Measurements from ENCODE around the gene KLC1. TPM values are rescaled to one million over a fixed set of nuclear protein-coding genes. Genes with fewer than 3 reads are reported as not detected.
"Not testable (repeated sequence)": the region's sequence is repeated elsewhere in the genome, so short reads cannot be mapped to it uniquely, and the experiment has no call there.

KLC1 gene
- 159 and 164 TPM in 2 replicates for polyA plus RNA-seq (2014; cell fraction: cytosol; rRNA removed)
- polyA plus RNA-seq (2014; cell fraction: nucleus; rRNA removed): 125 and 134 TPM in 2 replicates

DNA sequence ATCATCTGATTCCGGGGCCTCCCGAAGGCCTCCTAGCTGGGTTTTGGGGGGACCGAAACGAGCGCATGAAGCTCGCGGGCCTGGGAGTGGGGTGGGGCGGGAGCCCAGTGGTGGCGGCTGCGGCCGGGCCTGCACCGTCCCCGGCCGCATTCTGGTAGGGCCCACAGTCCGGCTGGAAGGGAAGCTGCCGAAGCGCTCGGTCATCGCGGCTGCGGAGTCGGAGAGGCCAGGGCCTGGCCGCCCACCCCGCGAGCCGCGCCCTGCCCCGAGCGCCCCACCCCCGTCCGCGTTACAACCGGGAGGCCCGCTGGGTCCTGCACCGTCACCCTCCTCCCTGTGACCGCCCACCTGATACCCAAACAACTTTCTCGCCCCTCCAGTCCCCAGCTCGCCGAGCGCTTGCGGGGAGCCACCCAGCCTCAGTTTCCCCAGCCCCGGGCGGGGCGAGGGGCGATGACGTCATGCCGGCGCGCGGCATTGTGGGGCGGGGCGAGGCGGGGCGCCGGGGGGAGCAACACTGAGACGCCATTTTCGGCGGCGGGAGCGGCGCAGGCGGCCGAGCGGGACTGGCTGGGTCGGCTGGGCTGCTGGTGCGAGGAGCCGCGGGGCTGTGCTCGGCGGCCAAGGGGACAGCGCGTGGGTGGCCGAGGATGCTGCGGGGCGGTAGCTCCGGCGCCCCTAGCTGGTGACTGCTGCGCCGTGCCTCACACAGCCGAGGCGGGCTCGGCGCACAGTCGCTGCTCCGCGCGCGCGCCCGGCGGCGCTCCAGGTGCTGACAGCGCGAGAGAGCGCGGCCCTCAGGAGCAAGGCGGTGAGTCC lies at the start of gene KLC1:
TSS of gene KLC1 (plus strand) at position 528 of the 819 bp plus-strand sequence. CDS start 25,354 bp downstream, outside the sequence.
- peak; percentile 32 for DNase-seq (ENCODE audit: low spot score)

DNA sequence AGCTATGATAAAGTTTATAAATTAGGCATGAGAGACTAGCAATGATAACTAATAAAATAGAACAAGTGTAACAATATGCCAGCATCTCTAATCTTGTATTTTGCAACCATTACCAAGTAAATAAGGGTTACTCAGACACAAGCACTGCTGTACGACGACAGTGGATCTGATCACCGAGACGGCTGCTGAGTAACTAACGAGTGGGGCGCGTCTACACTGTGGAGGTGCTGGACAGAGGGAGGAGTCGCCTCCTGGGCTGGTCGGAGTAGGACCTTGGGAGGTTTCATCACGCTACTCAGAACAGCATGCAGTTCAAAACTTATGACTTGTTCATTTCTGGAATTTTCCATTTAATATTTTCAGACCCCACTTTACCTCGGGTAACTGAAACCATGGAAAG lies 47.8 kb upstream of the KLC1 start:
- DNase-seq (ENCODE audit: low spot score): no peak

DNA sequence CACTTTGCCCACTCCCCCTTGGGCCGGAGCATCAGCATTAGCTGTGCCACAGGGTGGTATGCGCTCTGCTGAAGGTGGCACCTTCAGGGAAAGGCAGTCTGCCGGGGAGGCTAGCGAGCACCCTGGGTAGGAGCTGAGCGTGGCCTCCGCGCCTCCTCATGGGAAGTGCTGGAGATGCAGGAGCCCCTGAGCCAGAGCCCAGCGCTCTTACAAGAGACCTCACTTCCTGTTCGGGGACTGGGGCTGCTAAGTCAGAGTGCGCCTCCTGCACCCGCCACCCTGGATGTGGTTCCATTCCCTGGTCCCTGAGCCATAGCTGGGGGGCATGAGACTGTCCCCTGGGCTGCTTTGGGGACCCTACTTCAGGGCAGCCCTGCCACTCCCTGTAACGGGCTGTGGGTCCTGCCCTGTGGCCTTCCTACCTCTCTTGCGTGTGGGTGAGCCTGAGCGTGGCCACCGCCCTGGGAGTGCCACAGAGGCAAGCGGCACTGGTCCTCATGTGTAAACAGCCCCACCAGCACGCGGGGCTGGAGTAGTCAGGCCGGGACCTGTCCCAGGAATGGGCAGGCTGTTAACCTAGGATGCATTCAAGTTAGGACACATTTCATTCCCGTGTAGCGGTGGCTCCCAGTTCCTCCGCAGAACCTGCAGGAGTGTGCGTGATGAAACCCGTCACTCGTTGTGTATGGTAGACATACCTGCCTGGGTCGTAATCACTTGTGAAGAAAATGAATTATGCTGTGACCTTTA lies 46.9 kb upstream of the KLC1 start:
- no peak for DNase-seq (ENCODE audit: low spot score)

DNA sequence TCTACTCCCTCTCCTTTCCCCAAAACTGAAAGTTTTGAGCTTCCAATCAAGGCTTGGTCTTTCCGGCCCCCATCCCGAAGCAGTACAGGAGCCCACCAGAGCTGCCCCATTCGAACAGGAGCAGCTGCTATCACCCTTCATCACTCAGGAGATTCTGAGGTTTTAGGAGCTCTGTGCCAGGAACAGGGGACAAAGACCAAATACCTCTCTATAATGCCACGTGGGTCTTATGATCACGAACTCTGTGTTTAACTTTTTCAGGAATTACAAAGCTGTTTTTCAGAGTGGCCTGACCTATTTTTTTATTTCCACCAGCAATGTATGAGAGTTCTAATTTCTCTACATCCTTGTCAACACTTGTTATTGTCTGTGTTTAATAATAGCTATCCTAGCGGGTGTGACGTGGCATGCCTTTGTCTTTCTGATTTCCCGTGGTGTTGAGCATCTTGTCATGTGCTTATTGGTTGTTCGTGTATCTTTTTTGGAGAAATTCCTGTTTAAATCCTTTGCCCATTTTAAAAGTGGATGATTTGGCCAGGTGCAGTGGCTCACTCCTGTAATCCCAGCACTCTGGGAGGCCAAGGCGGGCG lies 44.6 kb upstream of the KLC1 start:
- DNase-seq (ENCODE audit: low spot score): no peak

DNA sequence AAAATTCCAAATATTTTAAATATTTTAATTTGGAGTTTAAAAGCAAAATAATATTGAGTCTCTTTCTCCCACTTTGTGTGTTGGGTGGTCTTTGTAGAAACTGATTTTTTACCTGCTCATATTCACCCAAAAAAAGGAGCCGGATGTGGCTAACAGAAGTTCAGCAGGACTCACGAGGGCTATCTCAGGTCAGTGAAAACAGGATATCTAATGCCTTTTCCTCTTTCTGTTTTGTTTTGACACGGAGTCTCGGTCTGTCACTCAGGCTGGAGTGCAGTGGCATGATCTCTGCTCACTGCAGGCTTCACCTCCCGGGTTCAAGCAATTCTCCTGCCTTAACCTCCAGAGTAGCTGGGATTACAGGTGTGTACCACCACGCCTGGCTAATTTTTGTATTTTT lies 35.4 kb upstream of the KLC1 start:
- no peak for DNase-seq (ENCODE audit: low spot score)

DNA sequence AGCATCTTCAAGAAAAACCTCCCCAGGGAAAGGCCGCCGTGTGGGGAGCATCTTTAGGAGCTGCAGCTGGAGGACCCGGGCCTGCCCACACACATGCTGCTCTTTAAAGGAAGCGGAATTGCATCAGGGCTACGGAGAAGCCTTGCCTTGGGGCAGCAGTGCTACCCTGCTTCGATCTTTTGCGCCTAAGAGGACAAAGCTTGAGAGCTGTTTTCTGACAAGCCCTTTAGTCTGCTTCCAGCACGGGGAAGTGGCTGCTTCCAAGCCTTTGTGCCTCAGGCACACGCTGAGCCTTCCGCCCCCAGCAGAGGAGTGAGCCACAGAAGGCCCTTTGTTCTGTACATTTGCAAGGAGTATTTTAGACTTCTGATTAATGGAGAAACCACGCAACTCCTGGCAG lies 34.7 kb upstream of the KLC1 start:
- no peak for DNase-seq (ENCODE audit: low spot score)

DNA sequence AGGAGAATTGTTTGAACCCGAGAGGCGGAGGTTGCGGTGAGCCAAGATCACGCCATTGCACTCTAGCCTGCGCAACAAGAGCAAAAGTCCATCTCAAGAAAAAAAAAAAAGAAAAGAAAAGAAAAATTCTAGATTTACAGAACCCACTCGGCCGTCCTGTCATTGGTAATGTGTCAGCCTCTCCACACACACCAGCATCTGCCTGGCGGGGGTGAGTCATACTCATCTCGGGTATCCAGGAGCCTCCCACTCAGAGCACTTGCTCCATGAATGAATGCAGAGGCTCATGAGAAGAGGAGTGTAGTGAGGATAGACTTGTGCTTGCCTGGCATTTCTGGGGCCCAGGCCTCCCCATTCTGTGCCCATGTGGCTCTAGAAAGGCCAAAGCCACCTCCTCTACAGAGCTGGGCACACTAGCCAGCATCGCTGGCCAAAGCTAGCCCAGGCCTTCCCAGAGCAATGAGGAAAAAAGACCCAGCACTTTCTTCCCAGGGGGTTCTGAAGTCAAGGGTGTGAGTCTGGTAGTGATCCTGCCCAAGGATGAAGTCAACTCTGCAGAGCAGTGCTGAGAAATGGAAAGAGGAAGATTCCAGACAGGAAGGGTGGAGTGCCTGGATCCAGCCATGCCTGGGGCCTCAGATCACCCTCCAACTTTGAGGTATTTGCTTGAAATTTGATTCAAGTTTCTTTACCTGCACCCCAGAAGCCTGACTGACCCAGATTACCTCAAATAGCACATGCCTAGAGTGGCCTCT lies 31.2 kb upstream of the KLC1 start:
- DNase-seq (ENCODE audit: low spot score): no peak

DNA sequence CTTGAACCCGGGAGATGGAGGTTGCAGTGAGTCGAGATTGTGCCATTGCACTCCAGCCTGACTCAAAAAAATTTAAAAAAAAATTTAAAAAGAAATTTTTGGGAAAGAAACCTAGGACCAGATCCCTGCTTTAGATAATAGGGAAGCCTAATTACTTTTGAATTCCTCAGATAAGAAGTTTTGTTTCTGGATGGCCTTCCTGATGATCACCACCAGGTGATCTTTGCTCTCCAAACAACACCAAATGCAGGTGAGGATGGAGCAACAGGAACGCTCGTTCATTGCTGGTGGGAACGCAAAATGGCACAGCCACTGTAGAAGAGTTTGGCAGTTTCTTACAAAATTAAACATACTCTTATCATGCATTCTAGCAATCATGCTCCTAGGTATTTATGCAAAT lies 28.5 kb upstream of the KLC1 start:
- DNase-seq (ENCODE audit: low spot score): no peak

DNA sequence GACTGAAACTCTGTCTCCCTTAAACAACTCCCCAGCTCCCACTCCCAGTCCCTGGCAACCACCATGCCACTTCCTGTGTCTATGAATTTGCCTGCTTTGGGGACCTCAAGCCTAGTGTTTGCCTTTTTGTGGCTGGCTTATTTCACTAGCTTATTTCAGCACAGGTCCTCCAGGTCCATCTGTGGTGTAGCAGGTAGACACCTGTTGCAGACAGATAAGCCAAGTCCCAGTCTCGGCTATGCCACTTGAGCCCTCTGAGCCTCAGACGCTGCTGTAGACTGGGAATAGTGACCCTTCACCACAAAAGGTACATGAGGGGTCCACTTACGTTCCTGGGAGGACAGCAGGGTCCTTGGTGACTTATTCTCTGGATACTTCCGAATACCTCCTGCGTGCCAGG lies 24.4 kb upstream of the KLC1 start:
- no peak for DNase-seq (ENCODE audit: low spot score)

DNA sequence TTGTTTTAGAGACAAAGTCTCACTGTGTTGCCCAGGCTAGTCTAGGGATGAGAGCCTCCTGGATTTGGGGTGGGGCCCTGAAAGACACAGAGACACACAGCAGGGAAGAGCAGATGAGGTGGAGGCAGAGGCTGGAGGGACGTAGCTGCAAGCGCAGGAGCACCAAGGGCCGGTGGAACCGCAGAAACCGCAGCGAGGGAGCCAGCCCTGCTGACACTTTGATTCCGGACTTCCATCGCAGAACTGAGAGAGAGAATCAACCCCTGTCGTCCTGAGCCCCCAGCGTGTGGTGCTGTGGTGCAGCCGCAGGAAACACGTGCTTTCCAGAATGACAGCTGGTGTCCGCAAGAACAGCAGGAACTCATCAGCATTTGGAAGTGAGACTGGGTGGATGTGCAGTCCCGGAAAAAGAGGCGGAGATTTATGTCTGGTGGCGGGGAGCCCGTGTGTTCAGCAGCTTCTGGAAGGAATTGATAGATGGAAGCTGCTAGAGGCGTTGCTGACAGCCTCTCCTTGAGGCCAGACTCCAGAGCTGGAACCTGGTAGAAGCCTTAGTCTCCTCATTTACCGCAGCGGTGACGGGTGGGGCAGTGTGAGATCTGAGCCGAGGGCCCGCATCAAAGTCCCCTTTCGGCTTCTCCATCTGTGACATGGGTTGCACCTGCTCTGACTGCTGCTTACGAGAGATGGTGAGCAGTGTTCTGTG lies 21.9 kb upstream of the KLC1 start:
- DNase-seq (ENCODE audit: low spot score): peak; percentile 62

DNA sequence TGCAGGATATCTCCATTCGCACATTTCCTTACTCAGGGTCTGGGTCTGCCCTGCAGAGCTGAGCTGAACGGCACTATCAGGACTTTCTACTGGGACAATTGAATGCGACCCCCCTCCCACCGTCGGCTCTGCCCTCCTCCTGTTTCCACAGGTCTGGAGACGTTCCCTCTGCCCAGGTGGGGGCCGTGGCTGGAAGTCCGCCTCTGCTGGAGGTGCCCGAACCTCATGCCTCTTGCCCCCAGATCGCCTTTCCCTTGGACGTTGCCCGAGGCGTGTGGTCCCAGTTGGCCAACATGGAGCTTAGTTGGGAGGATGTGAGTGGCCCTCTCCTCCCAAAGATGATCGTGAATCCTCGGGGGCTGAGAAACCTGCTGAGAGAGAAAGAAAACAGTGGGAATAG lies 21.2 kb upstream of the KLC1 start:
- no peak for DNase-seq (ENCODE audit: low spot score)

DNA sequence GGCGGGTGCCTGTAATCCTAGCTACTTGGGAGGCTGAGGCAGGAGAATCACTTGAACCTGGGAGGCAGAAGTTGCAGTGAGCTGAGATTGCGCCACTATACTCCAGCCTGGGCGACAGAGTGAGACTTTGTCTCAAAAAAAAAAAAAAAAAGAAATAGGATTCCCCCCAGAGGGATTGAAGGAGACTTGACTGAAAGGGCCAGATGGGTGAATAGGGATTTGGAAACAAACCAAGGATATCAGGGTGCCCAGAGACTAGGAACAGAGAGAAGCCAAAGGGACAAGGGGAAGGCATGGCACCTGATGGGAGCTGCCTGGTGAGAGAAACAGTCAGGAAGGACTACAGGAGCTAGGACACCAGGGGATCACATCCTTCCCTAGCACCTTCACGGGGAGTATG lies 19.9 kb upstream of the KLC1 start:
- DNase-seq (ENCODE audit: low spot score): not testable (repeated sequence)

DNA sequence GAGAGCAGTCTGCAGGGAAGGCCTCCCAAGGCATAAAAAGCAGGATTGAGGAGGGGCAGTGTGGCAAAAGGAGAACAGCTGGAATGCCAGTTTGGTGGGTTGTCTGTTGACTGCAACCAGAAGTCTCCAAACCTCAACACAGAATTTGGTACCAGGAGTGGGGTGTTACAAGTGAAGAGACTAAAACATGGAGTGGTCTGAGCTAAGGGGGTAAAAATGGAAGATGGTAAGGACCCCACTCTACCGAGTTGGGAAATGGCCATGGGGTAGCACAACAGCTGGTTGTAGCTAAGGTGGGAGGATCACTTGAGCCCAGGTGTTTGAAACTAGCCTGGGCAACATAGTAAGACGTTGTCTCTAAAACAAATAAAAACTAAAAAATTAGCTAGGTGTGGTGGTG lies 17.8 kb upstream of the KLC1 start:
- DNase-seq (ENCODE audit: low spot score): no peak

DNA sequence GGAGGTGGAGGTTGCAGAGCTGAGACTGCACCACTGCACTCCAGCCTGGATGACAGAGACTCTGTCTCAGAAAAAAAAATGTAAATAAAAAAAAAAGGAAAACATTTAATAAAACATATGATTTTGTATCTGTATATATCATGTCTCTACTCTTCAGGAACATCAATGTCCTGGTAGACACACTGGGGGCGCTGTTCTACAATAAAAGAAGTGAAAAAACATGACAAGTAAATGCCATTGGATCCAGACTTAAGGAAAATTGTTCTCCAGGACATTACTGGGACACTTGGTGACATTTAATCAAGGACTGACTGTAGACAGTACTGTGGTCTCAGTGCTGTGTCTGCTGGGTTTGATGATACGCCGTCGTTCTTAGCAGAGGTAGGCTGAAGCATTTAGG lies 15.5 kb upstream of the KLC1 start:
- no peak for DNase-seq (ENCODE audit: low spot score)

DNA sequence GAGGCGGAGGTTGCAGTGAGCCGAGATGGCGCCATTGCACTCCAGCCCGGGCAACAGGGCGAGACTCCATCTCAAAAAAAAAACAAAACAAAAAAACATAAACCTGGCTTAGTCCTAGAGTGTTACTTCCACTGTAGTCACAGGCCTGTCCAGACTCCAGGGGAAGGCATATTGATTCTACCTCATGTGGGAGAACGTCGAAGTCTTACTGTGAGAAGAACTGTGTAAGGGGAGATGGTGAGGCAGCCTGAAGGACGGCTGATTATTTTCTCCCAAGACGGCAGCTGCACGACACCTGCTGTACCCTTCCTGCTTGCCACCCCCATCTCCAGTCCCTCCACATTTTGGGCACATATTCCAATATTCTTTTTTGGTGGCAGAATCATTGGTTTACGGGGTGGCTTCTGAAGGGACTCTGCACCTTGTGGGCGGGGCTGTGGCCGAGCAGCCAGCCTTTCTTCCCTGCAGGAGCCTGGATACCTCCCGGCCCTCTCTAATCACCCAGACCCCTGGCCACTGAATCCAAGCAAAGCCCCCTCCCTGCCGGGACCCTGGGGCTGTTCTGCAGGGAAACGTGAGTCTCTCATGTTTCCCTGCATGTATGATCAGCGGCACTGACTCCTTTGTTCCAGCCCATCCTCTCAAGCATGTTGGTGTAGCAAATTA lies 12.2 kb upstream of the KLC1 start:
- no peak for DNase-seq (ENCODE audit: low spot score)

DNA sequence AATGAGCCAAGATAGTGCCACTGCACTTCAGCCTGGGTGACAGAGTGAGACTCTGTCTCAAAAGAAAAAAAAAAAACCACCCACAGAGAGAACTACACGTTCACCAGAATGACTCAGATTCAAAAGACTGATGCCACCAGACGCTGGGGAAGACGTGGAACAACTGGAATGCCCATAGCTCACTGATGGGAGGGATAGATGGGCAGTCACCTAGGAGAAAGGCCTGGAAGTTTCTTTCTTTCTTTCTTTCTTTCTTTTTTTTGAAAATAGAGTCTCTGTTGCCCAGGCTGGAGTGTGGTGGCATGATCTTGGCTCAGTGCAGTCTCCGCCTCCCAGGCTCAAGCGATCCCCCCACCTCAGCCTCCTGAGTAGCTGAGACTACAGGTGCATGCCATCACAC lies 10.0 kb upstream of the KLC1 start:
- DNase-seq (ENCODE audit: low spot score): no peak

DNA sequence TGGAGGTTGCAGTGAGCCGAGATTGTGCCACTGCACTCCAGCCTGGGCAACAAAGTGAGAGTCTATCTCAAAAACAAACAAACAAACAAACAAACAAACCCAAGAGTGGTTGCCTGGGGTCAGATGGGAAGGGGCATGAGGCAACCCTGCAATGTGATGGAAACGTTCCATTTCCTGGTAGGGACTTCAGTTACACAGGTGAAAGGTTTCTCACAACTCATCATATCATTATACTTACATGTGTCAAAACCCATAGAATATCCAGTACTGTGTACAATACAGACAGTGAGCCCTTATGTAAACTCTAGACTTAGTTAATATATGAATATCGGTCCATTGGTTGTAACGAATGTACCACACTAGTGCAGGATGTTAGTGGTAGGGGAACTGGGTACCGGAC lies 7.2 kb upstream of the KLC1 start:
- no peak for DNase-seq (ENCODE audit: low spot score)

DNA sequence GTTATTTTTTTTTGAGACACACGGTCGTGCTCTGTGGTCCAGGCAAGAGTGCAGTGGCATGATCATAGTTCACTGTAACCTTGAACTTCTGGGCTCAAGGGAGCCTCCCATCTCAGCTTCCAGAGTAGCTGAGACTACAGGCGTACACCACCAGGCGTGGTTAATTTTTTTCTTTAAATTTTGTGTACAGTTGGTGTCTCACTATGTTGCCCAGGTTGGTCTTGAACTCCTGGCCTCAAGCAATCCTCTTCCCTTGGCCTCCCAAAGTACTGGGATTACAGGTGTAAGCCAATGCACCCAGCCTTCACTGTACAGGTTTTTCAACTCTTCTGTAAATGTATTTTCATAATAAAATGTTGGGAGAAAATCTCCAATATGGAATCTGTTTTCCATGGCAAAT lies 5.7 kb upstream of the KLC1 start:
- no peak for DNase-seq (ENCODE audit: low spot score)

DNA sequence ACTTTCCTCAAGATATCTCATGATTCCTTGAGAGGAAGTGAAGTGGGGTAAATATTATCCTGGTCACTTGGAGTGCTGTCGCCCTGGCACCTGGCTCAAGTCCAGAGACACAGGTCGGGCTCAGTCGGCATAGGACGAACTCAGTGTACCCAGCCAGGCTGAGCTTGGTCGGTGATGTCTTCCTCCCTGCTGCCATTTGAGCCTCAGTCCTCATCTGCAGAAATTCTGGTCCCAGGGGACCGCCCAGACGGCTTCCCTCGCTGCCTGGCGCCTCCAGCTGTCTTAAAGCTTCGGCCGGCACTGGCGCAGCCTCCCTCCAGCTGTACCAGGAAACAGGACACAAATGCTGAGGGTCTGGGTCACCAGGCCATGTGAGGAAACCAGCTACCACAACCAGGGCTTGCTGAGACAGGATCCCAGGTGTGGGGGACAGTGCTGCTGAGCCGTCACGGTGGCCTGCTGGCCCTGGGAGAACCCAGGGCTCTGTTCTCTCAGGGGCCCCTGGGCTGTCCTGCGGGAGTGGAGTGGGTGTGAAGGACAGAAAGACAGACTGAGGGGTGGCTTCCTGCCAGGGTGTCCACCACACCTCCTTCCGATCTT lies 5.0 kb upstream of the KLC1 start:
- DNase-seq (ENCODE audit: low spot score): peak; percentile 71

DNA sequence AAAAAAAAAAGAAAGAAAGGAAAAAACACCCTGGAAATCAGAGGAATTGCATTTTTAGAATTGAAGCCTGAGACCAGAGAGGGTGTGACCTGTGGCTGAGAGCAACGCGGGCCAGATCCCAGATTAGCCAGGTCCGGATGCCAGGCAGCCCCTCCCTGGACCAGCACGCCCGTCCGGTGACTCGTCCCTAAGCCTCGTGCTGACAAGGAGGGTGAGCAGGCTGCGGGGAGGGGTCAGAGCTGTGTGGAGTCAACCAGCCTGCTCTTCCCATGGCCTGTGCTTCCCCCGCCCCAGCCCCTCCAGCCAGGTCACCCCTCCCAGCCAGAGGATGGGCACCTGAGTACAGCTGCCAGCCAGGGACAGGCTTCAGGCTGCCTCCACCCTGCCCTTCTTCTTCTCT lies 4.2 kb upstream of the KLC1 start:
- no peak for DNase-seq (ENCODE audit: low spot score)

All from SK-N-DZ (cell line).